ENCODE measurements around the gene CEP41.
"Not testable (repeated sequence)": the region's sequence is repeated elsewhere in the genome, so short reads cannot be mapped to it uniquely, and the experiment has no call there.

Gene CEP41

GRCh38 chr7:130461272-130461671 is 20.5 kb upstream of the CEP41 start:
- no peak overlapping the region for H3K4me3 ChIP-seq (ENCODE audit: low read depth, low read length)
- TF ChIP-seq CTCF (IDR thresholded peaks at IDR 0.05; ENCODE audit: low read depth, low read length) = no peak

GRCh38 chr7:130458257-130458656 is 17.4 kb upstream of the CEP41 start:
- TF ChIP-seq CTCF (IDR thresholded peaks at IDR 0.05; ENCODE audit: low read depth, low read length) = no peak
- no peak overlapping the region for H3K4me3 ChIP-seq (ENCODE audit: low read depth, low read length)

- TF ChIP-seq CTCF (IDR thresholded peaks at IDR 0.05; ENCODE audit: low read depth, low read length) = no peak
- H3K4me3 ChIP-seq (ENCODE audit: low read depth, low read length) = no peak overlapping the region
These were observed 14.1 kb upstream of the CEP41 start for GRCh38 chr7:130454959-130455358.

- TF ChIP-seq CTCF (IDR thresholded peaks at IDR 0.05; ENCODE audit: low read depth, low read length) = no peak
- no peak overlapping the region for H3K4me3 ChIP-seq (ENCODE audit: low read depth, low read length)
These were observed 12.1 kb upstream of the CEP41 start for GRCh38 chr7:130452951-130453350.

GRCh38 chr7:130451344-130451743 is 10.5 kb upstream of the CEP41 start:
- not testable (repeated sequence) for H3K4me3 ChIP-seq (ENCODE audit: low read depth, low read length)

- no peak overlapping the region for H3K4me3 ChIP-seq (ENCODE audit: low read depth, low read length)
- no peak for TF ChIP-seq CTCF (IDR thresholded peaks at IDR 0.05; ENCODE audit: low read depth, low read length)
These were observed 5.4 kb upstream of the CEP41 start for GRCh38 chr7:130446259-130446658.

GRCh38 chr7:130444751-130445407 is 4.1 kb upstream of the CEP41 start:
- H3K4me3 ChIP-seq (ENCODE audit: low read depth, low read length) = no peak overlapping the region
- no peak for TF ChIP-seq CTCF (IDR thresholded peaks at IDR 0.05; ENCODE audit: low read depth, low read length)

- H3K4me3 ChIP-seq (ENCODE audit: low read depth, low read length) = no peak overlapping the region
These were observed 3.4 kb upstream of the CEP41 start for GRCh38 chr7:130444234-130444633.

More at GRCh38 chr7:130444234-130444633, 3.4 kb upstream of the CEP41 start:
- TF ChIP-seq CTCF (IDR thresholded peaks at IDR 0.05; ENCODE audit: low read depth, low read length) = no peak

All from WI38 (cell line).